PC-3 (cell line): Measurements from ENCODE around the gene RTKN. TPM values are rescaled to one million over a fixed set of nuclear protein-coding genes. Genes with fewer than 3 reads are reported as not detected.

Experiments used
- ATAC-seq: fragments of 200-7000 bp; cut with Tn5 transposase; 2 replicates; pipeline ENCODE4 v1.9.1; 2020; ENCODE audit warnings: mild to moderate bottlenecking, moderate library complexity
- BruUV-seq: library from RNA; stranded (reverse); fragments of 400-500 nt; replicated peaks from 2 replicates; lab custom pipeline; 2021; lab: Mats Ljungman, UMichigan
- CTCF ChIA-PET: fragments of 300-600 bp; sonication (Branson Sonifier 250); formaldehyde crosslinking; loops from one replicate; lab custom pipeline; 2022; ENCODE audit warnings: antibody characterized with exemption; lab: Charles Lee
- POLR2A ChIA-PET: fragments of 300-600 bp; sonication (Branson Sonifier 250); formaldehyde crosslinking; loops from one replicate; lab custom pipeline; 2022; ENCODE audit warnings: antibody characterized with exemption; ENCODE audit not compliant: unreplicated experiment; lab: Charles Lee
- DNase-seq: peaks from one replicate; pipeline ENCODE4 v3.0.0-alpha.2; 2015
- H2AFZ ChIP-seq: fragments of 300-600 bp; sonication (generic); 2 replicates; pipeline ENCODE4 v1.6.0; 2016; ENCODE audit warnings: antibody characterized with exemption, low read length
- H3F3A ChIP-seq: fragments of 300-600 bp; sonication (generic); one replicate; pipeline ENCODE4 v1.6.0; 2017; ENCODE audit warnings: antibody characterized with exemption, low read length, control low read depth, mild to moderate bottlenecking; ENCODE audit not compliant: unreplicated experiment
- H3K27ac ChIP-seq: fragments of 300-600 bp; sonication (generic); 2 replicates; pipeline ENCODE4 v1.5.1; 2016; ENCODE audit warnings: mild to moderate bottlenecking, low read length
- H3K27me3 ChIP-seq: fragments of 300-600 bp; sonication (generic); 2 replicates; pipeline ENCODE4 v1.6.1; 2016; ENCODE audit warnings: low read length, mixed read lengths
- H3K36me3 ChIP-seq: fragments of 300-600 bp; sonication (generic); 2 replicates; pipeline ENCODE4 v1.6.1; 2016; ENCODE audit warnings: low read depth, mixed run types, low read length, mixed read lengths
- H3K4me1 ChIP-seq: fragments of 300-600 bp; sonication (generic); 2 replicates; pipeline ENCODE4 v1.5.1; 2016; ENCODE audit warnings: low read length; ENCODE audit not compliant: insufficient read depth
- H3K4me2 ChIP-seq: fragments of 300-600 bp; sonication (generic); 2 replicates; pipeline ENCODE4 v1.6.0; 2016; ENCODE audit warnings: low read length
- H3K4me3 ChIP-seq: fragments of 300-600 bp; sonication (generic); 2 replicates; pipeline ENCODE4 v1.5.1; 2016; ENCODE audit warnings: mild to moderate bottlenecking, low read length, mixed read lengths
- H3K79me2 ChIP-seq: fragments of 300-600 bp; sonication (generic); 2 replicates; pipeline ENCODE4 v1.6.1; 2017; ENCODE audit warnings: low read length, mixed read lengths
- H3K9ac ChIP-seq: fragments of 300-600 bp; sonication (generic); 2 replicates; pipeline ENCODE4 v1.6.0; 2016; ENCODE audit warnings: mild to moderate bottlenecking, low read length
- H3K9me2 ChIP-seq: fragments of 300-600 bp; sonication (generic); replicated peaks from 2 replicates; pipeline ENCODE4 v1.6.1; 2016; ENCODE audit warnings: mixed run types, low read length, mixed read lengths
- H3K9me3 ChIP-seq: fragments of 300-600 bp; sonication (generic); 2 replicates; pipeline ENCODE4 v1.6.1; 2016; ENCODE audit warnings: low read length, mixed read lengths
- H4K20me1 ChIP-seq: fragments of 300-600 bp; sonication (generic); 2 replicates; pipeline ENCODE4 v1.6.1; 2016; ENCODE audit warnings: low read length, mixed read lengths
- EZH2 ChIP-seq: fragments of 300-600 bp; sonication (generic); IDR thresholded peaks from one replicate; pipeline ENCODE4 v1.6.1; 2017; ENCODE audit warnings: antibody characterized with exemption, mild to moderate bottlenecking, low read length; ENCODE audit not compliant: unreplicated experiment
- EZH2phosphoT487 ChIP-seq: fragments of 300-600 bp; sonication (generic); IDR thresholded peaks from 2 replicates; pipeline ENCODE4 v1.6.1; 2018; ENCODE audit warnings: mild to moderate bottlenecking, antibody characterized with exemption, low read length, borderline replicate concordance
- intact Hi-C: fragments of 100-400 bp; cut with micrococcal nuclease; formaldehyde crosslinking; loops from 2 replicates; pipeline ENCODE4 v1.9.0; 2023
- total RNA-seq: library from RNA; depleted of rRNA; stranded (reverse); fragments of >200 nt; gene quantifications from 2 replicates; pipeline ENCODE4 v1.2.3, GENCODE V29; 2014
- TF ChIP-seq, protein P1 (sequence below): fragments of 300-600 bp; sonication (generic); conservative IDR thresholded peaks from 2 replicates; pipeline ENCODE4 v1.5.1; 2017; ENCODE audit warnings: antibody characterized with exemption, low read depth, mild to moderate bottlenecking, low read length

The RTKN gene
- total RNA-seq, 1 experiment from 2014 or later, result 90.5 TPM

DNA sequence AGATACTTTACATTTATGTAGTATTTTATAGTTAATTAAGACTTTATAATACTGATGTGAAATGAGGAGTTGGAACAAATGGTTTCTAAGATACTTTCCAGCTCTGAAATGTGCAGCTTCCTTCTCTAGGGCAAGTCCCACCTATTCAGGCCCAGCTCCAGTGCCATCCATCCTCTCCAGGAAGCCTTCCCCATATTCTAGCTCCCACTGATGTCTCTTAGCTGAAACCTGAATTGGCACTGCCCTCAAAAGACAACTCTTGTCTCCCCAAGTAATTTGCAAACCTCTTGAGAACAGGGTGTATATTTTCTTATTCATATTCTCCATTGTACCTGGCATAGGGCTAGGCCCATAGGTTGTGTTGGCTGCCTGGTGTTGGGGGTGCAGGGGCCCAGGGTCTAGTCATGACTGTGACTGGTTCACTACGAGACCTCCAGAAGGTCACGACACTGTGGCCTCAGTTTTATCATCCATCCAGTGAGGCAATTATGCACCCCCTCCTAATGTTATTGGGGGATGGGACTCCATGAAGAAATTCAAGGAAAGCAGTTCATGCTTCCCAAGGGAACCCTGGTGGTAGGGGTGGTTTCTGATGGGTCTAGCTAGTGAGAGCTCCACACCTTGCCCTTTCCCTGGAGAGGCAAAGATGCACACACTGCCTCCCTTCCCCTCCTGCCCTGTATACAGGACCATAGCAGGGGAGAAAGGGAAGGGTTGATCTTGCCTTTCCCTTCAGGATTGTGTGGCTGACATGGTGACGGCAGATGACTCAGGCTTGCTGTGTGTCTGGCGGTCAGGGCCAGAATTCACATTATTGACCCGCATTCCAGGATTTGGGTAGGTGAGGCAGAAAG, 17.4 kb downstream of the RTKN start:
- no peaks in the 10 kb centered on the region for H3K9me3 ChIP-seq
- H3K36me3 ChIP-seq, result peaks cover 24% of the 10 kb centered on the region; the same call in 1 of the 2 replicates
- ChIA-PET POLR2A (no interaction called here), CTCF (no interaction called here)
- peak; percentile 11 for DNase-seq
- H3F3A ChIP-seq, result no peaks in the 10 kb centered on the region
- no peak overlapping the region for H2AFZ ChIP-seq
- H3K27me3 ChIP-seq, result no peaks in the 10 kb centered on the region
- H4K20me1 ChIP-seq, result no peaks in the 10 kb centered on the region
- peaks cover 6% of the 10 kb centered on the region; the same call in 1 of the 2 replicates for H3K4me1 ChIP-seq
- no peak overlapping the region for H3K4me2 ChIP-seq
- H3K79me2 ChIP-seq, result no peaks in the 10 kb centered on the region
- ATAC-seq, result no peak
- BruUV-seq, result no TSS peak
- no peak overlapping the region for H3K9ac ChIP-seq
- no peaks in the 10 kb centered on the region for H3K9me2 ChIP-seq
- H3K27ac ChIP-seq, result no peak overlapping the region
- no peak overlapping the region for H3K4me3 ChIP-seq
- no peak for TF ChIP-seq EZH2
- TF ChIP-seq, protein P1, sequence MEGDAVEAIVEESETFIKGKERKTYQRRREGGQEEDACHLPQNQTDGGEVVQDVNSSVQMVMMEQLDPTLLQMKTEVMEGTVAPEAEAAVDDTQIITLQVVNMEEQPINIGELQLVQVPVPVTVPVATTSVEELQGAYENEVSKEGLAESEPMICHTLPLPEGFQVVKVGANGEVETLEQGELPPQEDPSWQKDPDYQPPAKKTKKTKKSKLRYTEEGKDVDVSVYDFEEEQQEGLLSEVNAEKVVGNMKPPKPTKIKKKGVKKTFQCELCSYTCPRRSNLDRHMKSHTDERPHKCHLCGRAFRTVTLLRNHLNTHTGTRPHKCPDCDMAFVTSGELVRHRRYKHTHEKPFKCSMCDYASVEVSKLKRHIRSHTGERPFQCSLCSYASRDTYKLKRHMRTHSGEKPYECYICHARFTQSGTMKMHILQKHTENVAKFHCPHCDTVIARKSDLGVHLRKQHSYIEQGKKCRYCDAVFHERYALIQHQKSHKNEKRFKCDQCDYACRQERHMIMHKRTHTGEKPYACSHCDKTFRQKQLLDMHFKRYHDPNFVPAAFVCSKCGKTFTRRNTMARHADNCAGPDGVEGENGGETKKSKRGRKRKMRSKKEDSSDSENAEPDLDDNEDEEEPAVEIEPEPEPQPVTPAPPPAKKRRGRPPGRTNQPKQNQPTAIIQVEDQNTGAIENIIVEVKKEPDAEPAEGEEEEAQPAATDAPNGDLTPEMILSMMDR, result no peak
- TF ChIP-seq EZH2phosphoT487, result no peak
- intact Hi-C loops, result no loop called here

GRCh38 chr2:74423231-74424095, 18.3 kb downstream of the RTKN start:
- no peak for DNase-seq
- H3K9ac ChIP-seq, result no peak overlapping the region
- intact Hi-C loops, result no loop called here
- no peak overlapping the region for H3K4me3 ChIP-seq
- no TSS peak for BruUV-seq
- peaks cover 6% of the 10 kb centered on the region; the same call in 1 of the 2 replicates for H3K4me1 ChIP-seq
- ATAC-seq, result no peak
- H3K27me3 ChIP-seq, result no peaks in the 10 kb centered on the region
- ChIA-PET POLR2A (no interaction called here), CTCF (no interaction called here)
- H3K9me3 ChIP-seq, result no peaks in the 10 kb centered on the region
- no peaks in the 10 kb centered on the region for H4K20me1 ChIP-seq
- TF ChIP-seq EZH2 (no peak), EZH2phosphoT487 (no peak)
- TF ChIP-seq, protein P1, result no peak
- H3K9me2 ChIP-seq, result no peaks in the 10 kb centered on the region
- no peak overlapping the region for H3K4me2 ChIP-seq
- no peak overlapping the region for H2AFZ ChIP-seq
- H3F3A ChIP-seq, result no peaks in the 10 kb centered on the region
- no peak overlapping the region for H3K27ac ChIP-seq
- H3K36me3 ChIP-seq, result peaks cover 17% of the 10 kb centered on the region; the same call in 1 of the 2 replicates
- H3K79me2 ChIP-seq, result no peaks in the 10 kb centered on the region
